AG04449 (cell line): ENCODE results near the gene COL17A1.

Experiments used
- CTCF ChIA-PET: fragments of 350-600 bp; formaldehyde crosslinking; extraction: SDS; loops from one replicate; lab custom pipeline; 2021; ENCODE audit warnings: antibody characterized with exemption; lab: Yijun Ruan, JAX
- POLR2A ChIA-PET: fragments of 400-600, 350-600 bp; formaldehyde crosslinking; extraction: SDS; loops from one replicate; lab custom pipeline; 2020; ENCODE audit warnings: antibody characterized with exemption, inconsistent platforms; lab: Yijun Ruan, JAX
- DNase-seq: peaks from one replicate; pipeline ENCODE4 v3.0.0-alpha.2; 2010; ENCODE audit warnings: low read depth, low spot score
- H3K4me3 ChIP-seq: 2 replicates; pipeline ENCODE4 v1.5.1; 2011; ENCODE audit warnings: low read depth, mild to moderate bottlenecking, control low read depth, low read length
- CTCF ChIP-seq: IDR thresholded peaks from one replicate; pipeline ENCODE4 v1.5.1; 2011; ENCODE audit warnings: mild to moderate bottlenecking, moderate library complexity, low read length, control low read depth, inconsistent platforms; ENCODE audit not compliant: insufficient read depth; ENCODE audit errors: missing control alignments

Gene COL17A1

GRCh38 chr10:103985726-103986125, 100.0 kb downstream of the COL17A1 start:
- ChIA-PET POLR2A (no interaction called here), CTCF (interaction anchor here (1.1 to 1.3 kb wide), 4 partner anchors 12 to 272 kb away, joined by 3 read pairs; no protein-coding TSS in a partner anchor)
- no peak overlapping the region for H3K4me3 ChIP-seq
- TF ChIP-seq CTCF: no peak
- no peak for DNase-seq

GRCh38 chr10:103983367-103983911, 102.2 kb downstream of the COL17A1 start:
- DNase-seq: no peak
- ChIA-PET CTCF (interaction anchor here (1.2 kb wide), 1 partner anchor 28 kb away, joined by 3 read pairs; no protein-coding TSS in a partner anchor), POLR2A (no interaction called here)
- no peak for TF ChIP-seq CTCF
- H3K4me3 ChIP-seq: no peak overlapping the region

GRCh38 chr10:103982639-103983038, 103.0 kb downstream of the COL17A1 start:
- no peak for DNase-seq
- H3K4me3 ChIP-seq: no peak overlapping the region
- ChIA-PET POLR2A (no interaction called here), CTCF (interaction anchor here (1.1 kb wide), 1 partner anchor 46 kb away, joined by 3 read pairs; no protein-coding TSS in a partner anchor)
- TF ChIP-seq CTCF: no peak
